Cardiac atrium fibroblast (primary cell): Measurements from ENCODE around the gene TYMP. TPM values are rescaled to one million over a fixed set of nuclear protein-coding genes. Genes with fewer than 3 reads are reported as not detected.

Experiments
- total RNA-seq: library from RNA; depleted of rRNA; stranded (reverse); fragments of >200 nt; gene quantifications from 2 replicates; pipeline ENCODE4 v1.2.3, GENCODE V29; 2015

Gene TYMP, protein sequence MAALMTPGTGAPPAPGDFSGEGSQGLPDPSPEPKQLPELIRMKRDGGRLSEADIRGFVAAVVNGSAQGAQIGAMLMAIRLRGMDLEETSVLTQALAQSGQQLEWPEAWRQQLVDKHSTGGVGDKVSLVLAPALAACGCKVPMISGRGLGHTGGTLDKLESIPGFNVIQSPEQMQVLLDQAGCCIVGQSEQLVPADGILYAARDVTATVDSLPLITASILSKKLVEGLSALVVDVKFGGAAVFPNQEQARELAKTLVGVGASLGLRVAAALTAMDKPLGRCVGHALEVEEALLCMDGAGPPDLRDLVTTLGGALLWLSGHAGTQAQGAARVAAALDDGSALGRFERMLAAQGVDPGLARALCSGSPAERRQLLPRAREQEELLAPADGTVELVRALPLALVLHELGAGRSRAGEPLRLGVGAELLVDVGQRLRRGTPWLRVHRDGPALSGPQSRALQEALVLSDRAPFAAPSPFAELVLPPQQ
- total RNA-seq, result 48.4 and 51.1 TPM in 2 replicates

DNA sequence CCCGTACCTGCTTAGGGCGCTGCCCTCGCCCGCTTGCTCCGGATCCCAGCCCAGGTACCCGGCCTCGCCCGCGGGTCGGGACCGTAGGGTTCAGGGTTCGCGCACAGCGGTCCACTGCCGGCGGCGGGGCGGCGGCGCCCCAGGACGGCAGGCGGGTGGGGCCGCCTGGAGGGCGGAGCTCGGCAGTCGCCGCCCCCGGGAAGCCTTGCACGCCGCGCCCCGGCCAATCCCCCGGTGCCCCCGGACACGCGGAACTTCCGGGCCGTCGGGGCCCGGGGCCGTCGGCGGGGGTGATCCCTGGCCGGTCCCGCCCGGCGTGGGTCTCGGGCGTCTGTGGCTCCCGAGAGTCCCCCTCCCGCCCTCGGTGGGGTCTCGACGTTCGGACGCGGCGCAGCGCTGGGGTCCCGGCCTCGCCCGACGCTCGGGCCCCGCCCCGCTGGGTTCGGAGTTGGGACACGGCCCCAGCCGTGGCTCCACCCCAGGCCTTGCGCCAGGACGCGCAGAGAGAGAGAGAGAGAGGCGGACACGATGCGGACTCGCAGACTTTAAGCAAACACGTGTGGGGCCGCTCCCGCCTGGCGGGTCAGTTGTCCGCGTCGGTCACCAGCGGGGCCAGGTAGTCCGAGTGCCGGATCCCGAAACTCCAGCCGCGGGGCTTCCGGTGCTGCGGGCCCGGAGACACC lies at the start of gene TYMP:
TYMP (minus strand) TSS at position 116 of the 683 bp plus-strand sequence. CDS start 303 bp downstream, outside the sequence.

DNA sequence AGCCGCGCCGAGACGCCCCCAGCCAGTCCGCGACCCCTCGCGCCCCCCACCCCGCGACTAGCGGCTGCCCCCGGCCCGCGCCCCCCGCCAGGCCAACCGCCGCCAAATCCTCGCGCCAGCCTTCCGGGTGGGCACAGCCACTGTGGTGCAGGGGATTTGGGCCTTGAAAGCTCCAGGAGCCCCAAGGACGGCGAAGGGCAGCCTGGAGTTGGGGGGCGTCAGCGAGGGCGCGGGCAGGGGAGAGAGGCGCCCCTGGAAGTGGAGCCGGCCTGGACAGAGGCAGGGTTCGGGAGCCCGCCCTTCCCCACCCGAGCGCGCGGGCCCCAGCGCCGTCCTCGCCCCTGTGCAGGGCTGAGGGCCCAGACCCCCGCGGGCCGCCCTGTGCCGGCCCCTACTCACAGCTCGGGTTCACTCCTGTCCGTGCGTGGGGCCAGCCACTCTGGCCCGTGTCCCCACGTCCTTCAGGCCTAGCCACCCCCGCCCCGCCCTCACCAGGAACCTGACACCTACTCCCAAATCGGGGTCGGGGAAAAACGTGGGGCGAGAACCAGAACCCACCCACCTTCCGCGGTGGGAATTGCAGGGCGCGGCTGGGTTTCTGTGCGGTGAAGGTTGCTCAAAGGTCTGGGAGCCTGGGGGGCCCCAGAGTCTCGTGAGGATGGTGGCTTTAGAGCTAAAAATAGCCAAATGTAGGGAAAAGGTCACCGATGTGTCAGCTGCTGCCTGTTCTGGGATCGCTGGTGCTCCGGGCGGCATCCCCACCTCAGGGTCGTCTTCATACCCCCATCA lies 48.4 kb upstream of the TYMP start, which contains the start of gene CPT1B:
CPT1B (minus strand) TSS at position 441 of the 789 bp plus-strand sequence. CDS start 512 bp downstream, outside the sequence.

DNA sequence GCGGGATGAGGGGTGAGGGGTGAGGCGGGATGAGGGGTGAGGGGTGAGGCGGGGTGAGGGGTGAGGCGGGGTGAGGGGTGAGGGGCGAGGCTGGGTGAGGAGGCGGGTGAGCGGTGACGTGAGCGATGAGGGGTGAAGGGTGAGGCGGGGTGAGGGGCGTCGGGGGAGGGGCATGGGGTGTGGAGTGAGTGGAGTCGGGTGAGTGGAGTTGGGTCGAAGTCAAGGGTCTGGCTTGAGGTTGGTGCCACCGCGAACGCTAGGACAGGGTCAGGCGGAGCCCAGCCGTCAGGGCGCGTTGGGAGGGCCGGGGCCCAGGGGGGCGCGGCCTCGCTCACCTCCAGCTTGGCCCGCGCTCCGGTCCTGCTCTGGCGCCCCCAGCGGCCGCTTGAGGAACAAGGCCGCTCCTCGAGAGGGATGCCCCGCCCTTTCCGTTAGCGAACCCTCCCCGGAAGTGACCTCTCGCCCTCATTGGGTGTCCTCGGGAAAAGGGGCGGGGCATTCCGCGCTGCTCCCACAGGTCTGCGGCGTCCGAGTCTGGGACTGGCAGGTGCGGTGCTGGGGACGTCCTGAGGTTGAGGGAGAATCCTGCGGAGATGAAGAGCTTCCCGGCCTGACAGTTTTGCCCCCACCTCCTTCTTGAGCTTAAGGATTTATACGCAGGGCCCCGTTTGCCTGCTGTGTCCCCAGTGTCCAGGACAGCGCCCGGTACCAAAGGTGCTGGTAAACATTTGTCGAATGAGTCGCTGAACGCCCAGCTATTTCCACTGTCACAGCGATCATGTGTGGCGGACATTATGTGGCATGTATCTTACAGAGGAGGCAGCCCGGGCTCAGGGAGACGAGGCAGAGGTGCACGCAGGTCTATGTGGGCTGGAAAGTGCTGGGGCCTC lies 33.0 kb upstream of the TYMP start, which contains the start of gene SYCE3:
SYCE3 (minus strand) TSS at position 397 of the 890 bp plus-strand sequence. CDS start 6,514 bp downstream, outside the sequence.

DNA sequence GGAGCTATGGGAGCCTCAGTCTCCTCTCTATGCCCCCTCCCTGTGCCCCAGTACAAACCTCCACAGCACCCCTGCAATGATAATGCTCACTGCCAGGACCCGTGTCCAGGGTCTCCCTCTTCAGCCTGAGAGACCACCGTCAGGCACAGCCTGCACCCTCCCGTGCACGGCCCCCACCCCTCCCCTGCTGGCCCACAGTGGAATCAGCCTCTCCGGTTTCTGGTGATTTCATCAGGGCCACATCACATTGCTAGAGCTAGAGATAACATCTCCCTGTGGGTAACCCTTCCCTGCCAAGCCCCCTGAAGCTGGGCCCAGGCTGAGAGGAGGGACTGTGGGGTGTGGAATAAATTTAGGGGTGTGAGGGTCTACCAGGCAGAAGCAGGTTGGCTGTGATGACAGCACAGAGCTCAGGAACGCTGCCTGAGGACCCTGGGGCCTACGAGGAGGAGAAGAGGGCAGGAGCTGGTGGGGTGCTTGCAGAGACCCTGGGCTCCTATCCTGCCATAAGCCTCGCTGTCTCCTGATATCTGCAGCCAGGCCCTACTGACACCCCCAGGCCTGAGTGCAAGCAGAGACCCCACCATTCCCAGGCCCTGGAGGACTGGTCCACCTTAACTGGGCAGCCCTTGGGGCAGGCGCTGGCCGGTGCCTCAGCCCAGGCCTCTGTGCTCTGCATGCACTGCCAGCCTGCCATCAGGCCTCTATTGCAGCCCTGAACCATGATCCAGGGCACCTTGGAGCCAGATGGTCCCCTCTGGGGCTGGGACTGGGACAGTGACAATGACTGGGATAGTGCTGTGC lies 15.9 kb upstream of the TYMP start, which contains the start of gene KLHDC7B:
KLHDC7B (plus strand) TSS at position 378 of the 804 bp plus-strand sequence; CDS start at position 723, 345 bp downstream.

DNA sequence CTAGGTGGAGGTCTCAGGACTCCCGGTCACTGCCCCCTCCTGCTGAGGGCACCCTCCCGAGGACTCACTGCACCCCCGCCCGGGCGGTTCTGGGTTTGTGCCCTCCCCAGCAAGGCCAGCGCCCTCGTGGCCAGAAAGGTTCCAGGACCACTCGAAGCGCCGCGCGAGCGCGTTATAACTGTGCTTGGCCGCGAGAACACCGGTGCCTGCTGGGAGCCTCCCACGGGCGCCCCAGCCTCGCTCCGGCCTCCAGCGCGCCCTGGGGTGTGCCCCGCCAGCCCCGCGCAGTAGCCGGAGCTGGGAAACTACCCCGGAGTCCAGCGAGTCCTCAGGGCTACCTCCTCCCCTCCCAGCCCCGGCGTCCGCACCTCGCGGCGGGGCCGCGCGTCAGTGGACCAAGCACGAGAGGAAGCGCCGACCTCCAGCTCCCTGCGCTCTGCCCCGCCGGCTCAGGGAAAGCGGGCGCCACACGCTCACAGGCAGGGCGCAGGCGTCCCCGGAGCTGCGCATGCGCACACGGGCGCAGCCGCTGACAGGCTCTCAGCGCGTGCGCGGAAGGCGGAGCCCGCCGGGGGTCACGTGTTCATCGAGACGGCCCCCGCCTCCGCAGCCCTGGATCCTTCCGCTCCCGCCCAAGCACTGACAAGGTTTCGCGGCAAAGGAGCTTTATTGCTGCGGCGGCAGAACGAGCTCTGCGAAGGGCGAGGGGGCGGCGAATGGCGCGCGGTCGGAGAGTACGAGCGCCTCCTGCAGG lies 4.5 kb downstream of the TYMP start, which contains the start of gene SCO2:
SCO2 (minus strand) TSS at position 495 of the 754 bp plus-strand sequence. CDS start 1,187 bp downstream, outside the sequence.

DNA sequence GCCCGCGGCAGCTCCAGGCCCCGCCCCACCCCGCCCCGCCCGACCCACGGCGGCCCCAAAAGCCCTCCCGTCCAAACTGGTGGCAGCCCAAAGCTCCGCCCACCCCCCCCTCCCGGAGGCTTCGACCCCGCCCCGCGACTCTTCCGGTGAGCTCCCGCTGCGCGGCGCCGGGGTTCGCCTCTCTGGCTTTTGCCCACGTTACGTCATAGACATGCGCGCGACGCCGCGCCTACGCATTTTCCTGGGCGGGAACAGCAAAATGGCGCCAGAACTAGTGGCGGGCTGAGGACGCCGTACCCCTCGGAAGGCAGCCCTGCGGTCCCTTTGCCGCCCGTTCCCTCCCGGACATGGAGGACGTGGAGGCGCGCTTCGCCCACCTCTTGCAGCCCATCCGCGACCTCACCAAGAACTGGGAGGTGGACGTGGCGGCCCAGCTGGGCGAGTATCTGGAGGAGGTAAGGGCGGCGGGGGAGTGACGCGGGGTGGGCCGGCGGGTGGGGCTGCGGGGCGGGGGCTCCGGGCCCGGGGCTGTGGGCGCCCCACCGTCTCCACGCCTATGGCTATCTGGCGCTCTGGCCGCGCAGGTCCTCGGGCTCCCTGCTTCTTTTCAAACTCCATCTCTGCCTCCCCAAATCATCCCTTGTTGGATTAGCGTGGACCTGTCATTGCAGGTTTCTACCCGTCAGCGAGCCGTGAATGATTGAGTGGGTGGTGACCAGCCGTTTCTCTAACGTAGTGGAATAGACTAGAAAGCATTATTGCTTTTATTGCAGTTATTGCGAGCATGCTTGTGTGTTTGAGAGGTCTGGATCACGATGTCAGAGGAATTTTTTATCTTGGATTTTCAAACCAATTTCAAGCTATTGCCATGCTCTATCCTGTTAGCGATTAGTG lies 21.6 kb downstream of the TYMP start, which contains the start of gene NCAPH2:
NCAPH2 (plus strand) TSS at position 234 of the 894 bp plus-strand sequence; CDS start at position 348, 114 bp downstream.

DNA sequence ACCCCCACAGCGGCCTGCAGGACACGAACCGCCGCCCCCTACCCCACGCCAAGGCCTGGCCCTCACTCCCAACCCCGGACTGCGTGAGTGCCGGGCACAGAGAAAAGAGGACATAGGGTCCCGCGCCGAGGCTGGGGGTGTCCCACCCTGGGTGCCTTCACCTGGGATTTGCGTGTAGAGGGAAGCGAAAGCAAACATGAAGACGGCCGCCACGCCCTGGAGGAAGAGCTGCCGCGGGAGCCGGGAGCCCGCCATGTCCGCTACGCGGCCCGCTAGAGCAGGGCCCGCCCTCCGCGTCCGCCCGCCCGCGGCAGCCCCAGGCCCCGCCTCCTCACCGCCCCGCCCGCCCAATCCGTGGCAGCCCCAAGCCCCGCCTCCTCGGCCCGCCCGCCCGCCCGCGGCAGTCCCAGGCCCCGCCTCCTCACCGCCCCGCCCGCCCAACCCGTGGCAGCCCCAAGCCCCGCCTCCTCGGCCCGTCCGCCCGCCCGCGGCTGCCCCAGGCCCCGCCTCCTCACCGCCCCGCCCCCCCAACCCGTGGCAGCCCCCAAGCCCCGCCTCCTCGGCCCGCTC lies 22.3 kb downstream of the TYMP start, which contains the start of gene LMF2:
LMF2 (minus strand) TSS at position 282 of the 570 bp plus-strand sequence; CDS start at position 255, 27 bp downstream.

DNA sequence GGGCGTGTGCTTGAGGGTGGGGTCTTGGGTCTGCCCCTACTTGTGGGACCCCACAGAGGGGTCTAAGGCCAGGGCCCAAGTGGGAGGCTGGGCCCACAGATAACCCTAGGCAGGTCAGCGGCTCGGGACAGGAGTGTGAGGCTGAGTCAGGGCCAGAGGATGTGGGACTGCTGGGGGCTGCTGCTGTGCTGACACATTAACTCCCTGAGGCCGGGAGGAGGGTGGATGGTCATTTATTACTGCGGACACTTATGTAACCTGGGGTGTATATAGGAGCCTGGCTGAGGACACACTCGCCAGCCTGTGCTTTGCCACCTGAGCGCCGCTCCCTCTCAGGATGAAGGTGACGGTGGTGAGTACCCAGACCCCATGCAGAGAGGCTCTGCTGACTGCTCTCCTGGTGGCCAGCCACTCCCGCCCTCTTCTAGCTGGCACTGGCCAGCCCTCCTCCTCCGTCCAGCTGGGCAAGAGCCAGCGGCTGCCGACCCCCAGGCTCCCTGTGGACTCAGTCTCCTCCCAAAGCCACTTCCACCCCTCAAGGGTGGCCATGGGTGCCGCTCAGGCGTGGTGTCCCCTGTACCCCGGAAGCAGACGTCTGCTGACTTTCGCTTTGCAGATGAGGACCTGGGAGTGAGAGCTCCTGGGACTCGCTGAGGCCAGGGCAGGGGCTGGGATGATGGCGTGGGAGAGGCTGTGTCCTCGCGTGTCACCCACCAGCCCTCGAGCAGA lies 43.1 kb downstream of the TYMP start, which contains the start of gene MIOX:
MIOX (plus strand) TSS at position 299 of the 729 bp plus-strand sequence; CDS start at position 338, 39 bp downstream.

DNA sequence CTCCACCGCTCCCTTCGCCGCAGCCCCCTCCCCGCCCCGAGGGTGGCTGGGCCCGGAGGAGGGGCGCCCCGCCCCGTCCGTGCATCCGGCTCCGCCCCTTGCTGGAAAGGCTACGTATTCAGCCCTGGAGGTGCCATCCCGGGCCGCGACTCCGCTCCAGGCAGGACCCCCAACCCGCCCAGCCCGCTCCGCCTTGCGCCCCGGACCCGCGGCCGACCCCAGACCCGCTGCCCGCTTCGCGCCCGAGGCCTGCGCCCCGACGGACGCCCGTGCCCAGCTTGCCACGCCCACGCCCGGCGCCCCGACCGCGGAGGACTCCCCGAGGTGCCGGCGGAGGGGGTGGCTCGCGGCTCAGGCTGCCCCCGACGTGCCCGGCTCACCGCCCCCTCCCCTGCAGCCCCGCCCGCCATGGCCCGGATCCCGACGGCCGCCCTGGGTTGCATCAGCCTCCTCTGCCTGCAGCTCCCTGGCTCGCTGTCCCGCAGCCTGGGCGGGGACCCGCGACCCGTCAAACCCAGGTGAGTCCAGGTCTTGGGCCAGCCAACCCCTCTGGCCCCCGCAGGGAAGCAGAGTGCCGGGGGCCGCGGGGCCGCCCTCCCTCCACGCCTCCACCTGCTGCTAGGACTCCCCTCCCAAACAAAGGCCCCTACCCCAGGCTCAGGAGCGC lies 48.2 kb downstream of the TYMP start, which contains the start of gene ADM2:
ADM2 (plus strand) TSS at position 104 of the 667 bp plus-strand sequence; CDS start at position 409, 305 bp downstream.

Other genes starting within 250 kb of the TYMP start
- gene PLXNB2, start 222.4 kb downstream of the TYMP start, total RNA-seq, result 84.8 and 155 TPM in 2 replicates
- 0.81 and 4.5 TPM in 2 replicates for gene DENND6B, start 203.0 kb downstream of the TYMP start, total RNA-seq
- 47.3 and 51.6 TPM in 2 replicates for gene PPP6R2, start 186.7 kb downstream of the TYMP start, total RNA-seq
- gene SBF1, start 55.0 kb downstream of the TYMP start, total RNA-seq, result 48.1 and 49.5 TPM in 2 replicates
- 10.2 and 10.8 TPM in 2 replicates for gene ADM2, start 48.5 kb downstream of the TYMP start, total RNA-seq
- not detected in 2 replicates for gene MIOX, start 43.2 kb downstream of the TYMP start, total RNA-seq
- 92.3 and 98.9 TPM in 2 replicates for gene LMF2, start 22.3 kb downstream of the TYMP start, total RNA-seq
- 20.0 and 24.9 TPM in 2 replicates for gene NCAPH2, start 21.8 kb downstream of the TYMP start, total RNA-seq
- 0.81 and 1.6 TPM in 2 replicates for gene SCO2, start 4.4 kb downstream of the TYMP start, total RNA-seq
- gene KLHDC7B, start 15.9 kb upstream of the TYMP start, total RNA-seq, result not detected in 2 replicates
- not detected in 2 replicates for gene SYCE3, start 32.9 kb upstream of the TYMP start, total RNA-seq
- 1.8 TPM in 1 of 2 replicates, not detected in the other for gene CPT1B, start 48.4 kb upstream of the TYMP start, total RNA-seq
- 19.1 and 22.9 TPM in 2 replicates for gene CHKB, start 52.8 kb upstream of the TYMP start, total RNA-seq
- 1.3 and 2.0 TPM in 2 replicates for gene MAPK8IP2, start 70.8 kb upstream of the TYMP start, total RNA-seq
- gene ARSA, start 98.1 kb upstream of the TYMP start, total RNA-seq, result 73.8 and 77.8 TPM in 2 replicates
- 1.4 and 2.4 TPM in 2 replicates for gene SHANK3, start 142.8 kb upstream of the TYMP start, total RNA-seq
- gene ACR, start 208.2 kb upstream of the TYMP start, total RNA-seq, result not detected in 2 replicates